NCI-H748 treated with DMSO at 0.1 percent for 48 hours (cell line): ENCODE measurements around the gene TMEM114.
"Not testable (repeated sequence)": the region's sequence is repeated elsewhere in the genome, so short reads cannot be mapped to it uniquely, and the experiment has no call there.

ENCODE experiments used
- DNase-seq: peaks from one replicate; lab custom pipeline; 2025; lab: John Stamatoyannopoulos, UW

TMEM114 gene

GRCh38 chr16:8572919-8573724 is 17.2 kb downstream of the TMEM114 start:
- no peak for DNase-seq

GRCh38 chr16:8572063-8572918 is 18.0 kb downstream of the TMEM114 start:
- DNase-seq: no peak

- peak; percentile 64 for DNase-seq
Measured at GRCh38 chr16:8571061-8571596, 19.2 kb downstream of the TMEM114 start.

- not testable (repeated sequence) for DNase-seq
Measured at GRCh38 chr16:8570393-8570792, 19.9 kb downstream of the TMEM114 start.

- no peak for DNase-seq
Measured at GRCh38 chr16:8569650-8570346, 20.5 kb downstream of the TMEM114 start.

GRCh38 chr16:8568231-8568617 is 22.1 kb downstream of the TMEM114 start:
- no peak for DNase-seq

GRCh38 chr16:8567355-8568230 is 22.7 kb downstream of the TMEM114 start:
- DNase-seq: peak; percentile 54

GRCh38 chr16:8565498-8565897 is 24.8 kb downstream of the TMEM114 start:
- peak; percentile 44 for DNase-seq

GRCh38 chr16:8564934-8565345 is 25.4 kb downstream of the TMEM114 start:
- DNase-seq: no peak

GRCh38 chr16:8563944-8564540 is 26.3 kb downstream of the TMEM114 start:
- not testable (repeated sequence) for DNase-seq

GRCh38 chr16:8561496-8561895 is 28.8 kb downstream of the TMEM114 start:
- no peak for DNase-seq

GRCh38 chr16:8555400-8555799 is 34.9 kb downstream of the TMEM114 start:
- DNase-seq: no peak

GRCh38 chr16:8554881-8555280 is 35.4 kb downstream of the TMEM114 start:
- DNase-seq: no peak

GRCh38 chr16:8554022-8554421 is 36.3 kb downstream of the TMEM114 start:
- DNase-seq: no peak

- no peak for DNase-seq
Measured at GRCh38 chr16:8552487-8553221, 37.7 kb downstream of the TMEM114 start.

- DNase-seq: no peak
Measured at GRCh38 chr16:8551388-8552332, 38.7 kb downstream of the TMEM114 start.

GRCh38 chr16:8550728-8551387 is 39.5 kb downstream of the TMEM114 start:
- no peak for DNase-seq

GRCh38 chr16:8549843-8550412 is 40.4 kb downstream of the TMEM114 start:
- no peak for DNase-seq
